GM18526 (cell line): ENCODE data around the gene PLEKHM1.

Experiments used
- POLR2A ChIP-seq: IDR thresholded peaks from 3 replicates; pipeline ENCODE4 v1.6.1; 2011; ENCODE audit not compliant: insufficient read length; ENCODE audit errors: extremely low read depth

PLEKHM1 gene

GRCh38 chr17:45413498-45413923, 77.0 kb downstream of the PLEKHM1 start:
- TF ChIP-seq POLR2A = no peak

- no peak for TF ChIP-seq POLR2A
Observed at GRCh38 chr17:45411348-45412105, 79.0 kb downstream of the PLEKHM1 start.

- TF ChIP-seq POLR2A = peak; percentile 62
Observed at GRCh38 chr17:45410144-45411091, 80.1 kb downstream of the PLEKHM1 start.

- no peak for TF ChIP-seq POLR2A
Observed at GRCh38 chr17:45409659-45410076, 80.9 kb downstream of the PLEKHM1 start.

- no peak for TF ChIP-seq POLR2A
Observed at GRCh38 chr17:45408611-45409421, 81.7 kb downstream of the PLEKHM1 start.

GRCh38 chr17:45406107-45406506, 84.4 kb downstream of the PLEKHM1 start:
- TF ChIP-seq POLR2A = no peak

GRCh38 chr17:45405250-45406086, 85.1 kb downstream of the PLEKHM1 start:
- no peak for TF ChIP-seq POLR2A

GRCh38 chr17:45404870-45405249, 85.7 kb downstream of the PLEKHM1 start:
- TF ChIP-seq POLR2A = no peak

GRCh38 chr17:45403906-45404490, 86.5 kb downstream of the PLEKHM1 start:
- no peak for TF ChIP-seq POLR2A

- no peak for TF ChIP-seq POLR2A
Observed at GRCh38 chr17:45402916-45403315, 87.6 kb downstream of the PLEKHM1 start.

- no peak for TF ChIP-seq POLR2A
Observed at GRCh38 chr17:45398800-45399199, 91.7 kb downstream of the PLEKHM1 start.

- TF ChIP-seq POLR2A = no peak
Observed at GRCh38 chr17:45397796-45398195, 92.7 kb downstream of the PLEKHM1 start.

GRCh38 chr17:45396496-45397205, 93.9 kb downstream of the PLEKHM1 start:
- TF ChIP-seq POLR2A = no peak
